NCI-H146 (cell line): Measurements from ENCODE around the gene CDH13.

Experiments used
- DNase-seq: peaks from one replicate; lab custom pipeline; 2025; lab: John Stamatoyannopoulos, UW

The CDH13 gene

GRCh38 chr16:83723244-83723643 lies 1096.5 kb downstream of the CDH13 start:
- no peak for DNase-seq

GRCh38 chr16:83723901-83724300 lies 1097.1 kb downstream of the CDH13 start:
- DNase-seq: no peak

- DNase-seq: no peak
Measured at GRCh38 chr16:83724585-83724984, 1097.8 kb downstream of the CDH13 start.

- DNase-seq: no peak
Measured at GRCh38 chr16:83725313-83725712, 1098.5 kb downstream of the CDH13 start.

DNA sequence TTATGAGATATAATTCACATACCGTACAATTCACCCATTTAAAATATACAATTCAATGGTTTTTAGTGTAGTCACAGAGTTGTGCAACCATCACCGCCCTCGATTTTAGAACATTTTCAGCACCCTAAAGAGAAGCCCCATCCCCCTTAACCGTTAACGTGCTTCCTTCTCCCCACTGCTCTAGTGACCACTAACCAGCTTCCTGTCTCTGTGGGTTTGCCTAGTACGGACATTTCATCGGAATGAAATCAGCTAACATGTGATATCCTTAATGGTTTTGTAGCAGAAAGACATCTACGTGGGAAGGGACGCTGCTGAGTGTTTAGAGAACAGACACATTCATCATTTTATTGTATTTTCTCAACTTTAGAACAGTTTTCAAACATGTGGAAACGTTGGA lies 1100.2 kb downstream of the CDH13 start:
- no peak for DNase-seq

- DNase-seq: no peak
Measured at GRCh38 chr16:83727751-83728352, 1101.1 kb downstream of the CDH13 start.

DNA sequence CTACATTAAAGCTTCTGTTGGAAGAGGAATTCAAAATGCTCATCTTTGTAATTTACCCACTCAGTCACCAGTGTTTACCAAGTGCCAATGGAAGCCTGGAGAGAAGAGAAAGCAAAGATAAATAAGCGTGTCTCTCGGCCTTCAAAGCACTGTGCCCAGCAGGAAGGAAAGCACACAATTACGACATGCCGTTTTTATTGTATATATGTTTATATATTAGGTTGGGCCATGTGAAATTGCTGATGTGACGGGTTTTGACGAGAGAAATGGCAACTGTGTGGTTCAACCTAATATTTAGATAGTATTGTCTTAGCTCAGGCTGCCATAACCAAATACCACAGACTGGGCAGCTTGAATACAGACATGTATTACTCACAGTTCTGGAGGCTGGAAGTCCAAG lies 1101.7 kb downstream of the CDH13 start:
- DNase-seq: peak; percentile 15

DNA sequence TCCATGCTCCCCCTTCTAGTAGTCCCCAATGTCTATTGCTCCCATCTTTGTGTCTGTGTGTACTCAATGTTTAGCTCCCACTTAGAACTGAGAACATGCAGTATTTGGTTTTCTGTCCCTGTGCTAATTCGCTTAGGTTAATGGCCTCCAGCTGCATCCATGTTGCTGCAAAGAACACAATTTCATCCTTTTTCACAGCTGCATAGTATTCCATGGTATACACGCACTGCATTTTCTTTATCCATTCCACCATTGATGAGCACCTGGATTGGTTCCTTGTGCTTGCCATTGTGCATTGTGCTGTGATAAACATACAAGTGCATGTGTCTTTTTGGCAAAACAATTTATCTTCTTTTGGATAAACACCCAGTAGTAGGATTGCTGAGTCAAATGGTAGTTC lies 1104.0 kb downstream of the CDH13 start:
- no peak for DNase-seq

- DNase-seq: no peak
Measured at GRCh38 chr16:83732536-83732935, 1105.8 kb downstream of the CDH13 start.

- DNase-seq: no peak
Measured at GRCh38 chr16:83733301-83733700, 1106.5 kb downstream of the CDH13 start.

- no peak for DNase-seq
Measured at GRCh38 chr16:83734136-83734535, 1107.4 kb downstream of the CDH13 start.

DNA sequence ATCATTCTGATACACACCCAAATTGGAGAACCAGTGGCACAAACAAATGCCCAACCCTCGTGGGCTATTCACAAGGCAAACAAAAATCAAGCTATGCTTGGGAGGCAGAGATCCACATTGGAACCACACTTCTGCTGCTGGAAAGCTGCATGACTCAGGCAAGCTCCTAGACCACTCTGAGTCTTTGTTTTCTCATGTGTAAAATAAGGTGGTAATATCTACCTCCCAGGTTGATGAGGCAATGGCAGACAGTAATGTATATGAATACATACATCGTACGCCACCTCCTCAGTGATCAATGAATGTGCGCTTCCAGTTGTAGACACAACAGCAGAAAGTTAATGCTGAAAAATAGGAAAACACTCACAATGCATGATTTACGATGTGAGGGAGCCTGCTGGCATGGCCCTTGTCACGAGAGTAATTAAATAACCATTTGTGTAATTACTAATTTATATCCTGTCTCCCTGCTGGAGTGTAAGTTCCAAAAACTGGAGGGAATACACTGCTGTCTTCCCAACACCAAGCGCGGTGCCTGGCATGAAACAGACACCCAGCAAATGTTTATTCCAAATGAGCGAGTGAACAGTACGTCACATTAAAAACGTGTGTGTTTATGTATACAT lies 1111.1 kb downstream of the CDH13 start:
- no peak for DNase-seq

DNA sequence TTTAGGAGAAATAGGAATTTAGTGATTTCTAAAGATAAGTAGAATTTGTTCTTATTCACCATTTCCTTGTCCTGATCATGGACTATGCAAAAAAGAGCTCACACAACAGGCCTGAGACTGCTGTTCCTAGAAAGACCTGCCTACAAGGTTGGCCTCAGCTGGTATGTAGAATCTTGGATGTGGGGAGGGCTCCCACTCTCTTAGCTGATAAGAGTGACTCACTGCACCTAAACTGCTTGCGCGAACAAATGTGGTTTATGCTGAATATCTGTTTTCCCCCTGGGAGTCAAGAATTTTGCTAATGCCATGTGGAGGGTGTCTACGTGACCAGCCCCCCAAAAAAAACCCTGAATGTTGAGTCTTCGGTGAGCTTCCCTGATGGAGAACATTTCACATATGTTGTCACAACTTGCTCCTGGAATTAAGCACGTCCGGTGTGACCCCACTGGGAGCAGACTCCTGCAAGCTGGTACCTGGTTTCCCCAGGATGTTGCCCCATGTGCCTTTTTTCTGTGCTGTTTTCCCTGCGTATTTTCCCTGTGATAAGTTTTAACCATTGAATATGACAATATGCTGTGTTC lies 1112.2 kb downstream of the CDH13 start:
- no peak for DNase-seq

- no peak for DNase-seq
Measured at GRCh38 chr16:83742124-83742899, 1115.5 kb downstream of the CDH13 start.

- DNase-seq: no peak
Measured at GRCh38 chr16:83743241-83743640, 1116.5 kb downstream of the CDH13 start.

- DNase-seq: no peak
Measured at GRCh38 chr16:83743720-83744119, 1117.0 kb downstream of the CDH13 start.

DNA sequence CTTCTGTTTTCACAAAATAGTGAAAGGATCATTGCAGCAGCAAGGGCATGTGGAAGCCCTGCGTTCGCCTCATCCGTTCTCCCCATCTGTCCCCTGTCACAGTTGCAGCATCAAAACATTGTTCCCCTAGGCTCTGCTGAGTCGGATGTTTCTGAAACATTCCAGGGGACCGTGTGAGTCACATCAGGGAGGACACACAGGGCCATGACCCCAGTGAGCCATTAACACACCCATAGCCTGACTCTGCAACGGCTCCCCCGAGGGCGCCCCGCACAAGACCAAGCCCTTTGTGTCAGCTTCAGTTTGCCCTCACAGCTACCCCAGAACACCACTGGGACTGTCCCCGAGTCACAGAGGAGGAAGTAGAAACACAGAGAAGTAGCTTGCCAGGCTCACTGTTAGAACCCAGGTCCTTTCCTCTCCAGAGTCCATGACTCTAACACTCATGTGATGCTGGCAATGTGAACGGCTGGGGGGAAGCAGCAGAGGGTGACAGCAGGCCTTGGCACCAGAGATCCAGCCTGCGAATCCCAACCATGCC lies 1117.7 kb downstream of the CDH13 start:
- DNase-seq: no peak

- no peak for DNase-seq
Measured at GRCh38 chr16:83746611-83747010, 1119.8 kb downstream of the CDH13 start.

DNA sequence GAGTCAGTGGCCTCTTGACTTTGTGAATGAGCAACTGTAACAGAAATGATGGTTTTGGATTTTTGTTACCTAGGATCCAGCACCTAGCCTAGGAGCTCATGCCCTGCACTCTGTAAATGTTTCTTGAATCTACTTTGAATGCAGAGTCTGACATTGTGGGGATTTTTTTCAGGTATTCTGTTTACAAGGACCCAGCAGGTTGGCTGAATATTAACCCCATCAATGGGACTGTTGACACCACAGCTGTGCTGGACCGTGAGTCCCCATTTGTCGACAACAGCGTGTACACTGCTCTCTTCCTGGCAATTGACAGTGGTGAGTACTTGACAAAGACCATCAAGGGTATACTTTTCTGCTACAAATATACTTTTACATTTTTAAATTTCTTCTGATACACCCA lies 1121.2 kb downstream of the CDH13 start:
- no peak for DNase-seq

- no peak for DNase-seq
Measured at GRCh38 chr16:83755391-83755790, 1128.6 kb downstream of the CDH13 start.

GRCh38 chr16:83762141-83762991 lies 1135.6 kb downstream of the CDH13 start:
- DNase-seq: no peak

DNA sequence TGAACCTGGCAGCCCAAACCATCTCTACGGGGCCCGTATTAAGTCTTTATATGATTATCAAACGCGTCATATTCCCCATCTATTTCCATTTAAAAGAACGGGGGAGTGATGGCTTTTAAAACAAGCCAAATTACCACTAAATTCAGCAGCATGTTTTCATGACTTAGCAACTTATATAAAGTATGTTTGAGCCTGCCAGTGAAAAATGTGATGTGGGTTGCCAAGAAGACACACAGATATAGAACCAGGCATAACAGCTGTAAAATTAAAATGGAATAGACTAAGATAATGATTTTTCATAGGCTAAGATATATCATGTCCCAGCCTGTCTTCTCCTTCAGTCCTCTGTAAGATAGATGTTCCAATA lies 1136.2 kb downstream of the CDH13 start:
- no peak for DNase-seq
